K562 (cell line): ENCODE data around the gene RTBDN. TPM values are rescaled to one million over a fixed set of nuclear protein-coding genes. Genes with fewer than 3 reads are reported as not detected.

Source experiments
- ADNP ChIP-seq: fragments of 200-800 bp; sonication (Bioruptor generic); IDR thresholded peaks from 2 replicates; pipeline ENCODE4 v1.6.1; 2016; ENCODE audit warnings: missing genetic modification characterization, missing compliant biosample characterization
- AFF1 ChIP-seq, 2 experiments: fragments of 450-650 bp; IDR thresholded peaks; 2 replicates each; pipeline ENCODE4 v1.6.1; 2018; ENCODE audit warnings: mild to moderate bottlenecking in 2 of 2, low read depth in 1 of 2; ENCODE audit not compliant: partially characterized antibody in 2 of 2
- EGR1 ChIP-seq: fragments of 450-650 bp; conservative IDR thresholded peaks from 2 replicates; pipeline ENCODE4 v1.6.1; 2017; ENCODE audit warnings: mild to moderate bottlenecking
- EHMT2 ChIP-seq: fragments of 450-650 bp; IDR thresholded peaks from 2 replicates; pipeline ENCODE4 v1.6.1; 2018; ENCODE audit warnings: antibody characterized with exemption
- ELK1 ChIP-seq: sonication (generic); formaldehyde crosslinking; IDR thresholded peaks from 2 replicates; pipeline ENCODE4 v1.8.1; 2022; ENCODE audit warnings: missing genetic modification reagents
- FOXP4 ChIP-seq: sonication (generic); formaldehyde crosslinking; IDR thresholded peaks from 2 replicates; pipeline ENCODE4 v1.8.0; 2022; ENCODE audit warnings: mild to moderate bottlenecking, missing genetic modification reagents, borderline replicate concordance
- JUND ChIP-seq, 2 experiments: IDR thresholded peaks; 2 replicates in 1 of 2; 3 replicates in 1 of 2; pipeline ENCODE4 v1.6.1; 2011; ENCODE audit warnings: borderline replicate concordance in 2 of 2, low read depth in 2 of 2, low read length in 2 of 2, improper control_type of control experiment in 1 of 2, missing biosample characterization in 1 of 2, missing genetic modification characterization in 1 of 2, missing genetic modification reagents in 1 of 2
- MCM3 ChIP-seq: fragments of 450-650 bp; IDR thresholded peaks from 2 replicates; pipeline ENCODE4 v1.6.1; 2016
- RBM22 ChIP-seq: fragments of 200-400 bp; formaldehyde crosslinking; IDR thresholded peaks from 2 replicates; pipeline ENCODE4 v1.6.1; 2018; ENCODE audit warnings: low read length, low read depth; ENCODE audit not compliant: poor library complexity, severe bottlenecking
- SIN3B ChIP-seq: fragments of 450-650 bp; IDR thresholded peaks from 2 replicates; pipeline ENCODE4 v1.6.1; 2017; ENCODE audit warnings: low read depth, mild to moderate bottlenecking, moderate library complexity
- SMC3 ChIP-seq: conservative IDR thresholded peaks from 2 replicates; pipeline ENCODE4 v1.6.1; 2011; ENCODE audit warnings: low read depth, low read length, improper control_type of control experiment; ENCODE audit not compliant: insufficient read depth
- USF2 ChIP-seq: sonication (generic); formaldehyde crosslinking; IDR thresholded peaks from 2 replicates; pipeline ENCODE4 v1.5.0; 2020; ENCODE audit warnings: missing genetic modification reagents
- ZKSCAN1 ChIP-seq: fragments of 150-350 bp; IDR thresholded peaks from 2 replicates; pipeline ENCODE4 v1.6.1; 2016; ENCODE audit warnings: low read depth, low read length
- ZNF354B ChIP-seq: fragments of 250-450 bp; sonication (Bioruptor Pico); IDR thresholded peaks from 2 replicates; pipeline ENCODE4 v1.4.0; 2020
- ZNF395 ChIP-seq: fragments of 200-800 bp; sonication (Bioruptor generic); IDR thresholded peaks from 2 replicates; pipeline ENCODE4 v1.6.1; 2017; ENCODE audit warnings: missing genetic modification characterization, missing compliant biosample characterization
- polyA plus RNA-seq, 8 experiments: library from polyadenylated mRNA; depleted of rRNA in 4 of 8; stranded (reverse) in 5 of 8; unstranded in 3 of 8; fragments of >200 nt; fragmentation: Nextera tagmentation in 2 of 8; fragmentation: Illumina TruSeq in 1 of 8; extraction: Ambion mirVana in 2 of 8; extraction: Trizol in 1 of 8; gene quantifications; 2 replicates each; pipeline versions ENCODE4 v1.2.1 to v1.2.3, GENCODE V29; 2011 to 2014; ENCODE audit warnings: inconsistent platforms in 1 of 8, missing spikeins in 1 of 8
- total RNA-seq, 7 experiments: library from RNA; depleted of rRNA in 6 of 7; stranded (reverse); fragments of >200 nt in 6 of 7; fragmentation: Illumina TruSeq in 2 of 7; extraction: Trizol in 2 of 7; gene quantifications; 2 replicates each; pipeline versions ENCODE4 v1.2.1 to v1.2.3, GENCODE V29; 2011 to 2021; ENCODE audit warnings: low replicate concordance in 1 of 7

Gene RTBDN
- total and polyA plus RNA-seq, 9 of the 15 experiments (the other 6 are each of a cell fraction or from before 2014, with no cell fraction given), result 0.20 to 2.3 (median 0.72) TPM; not detected in 1

- TF ChIP-seq FOXP4 (CRISPR knock-in tag), result no peak; the same call in 1 of the 2 replicates
- TF ChIP-seq AFF1 (IDR thresholded peaks at IDR 0.05; ENCODE audit: low read depth in 1 of 2, partially characterized antibody in 2 of 2), result no peak
- TF ChIP-seq USF2 (CRISPR knock-in tag), result peak; percentile 59; the same call in 1 of the 2 replicates
- TF ChIP-seq SMC3, result peak; percentile 91
- peak; percentile 17; the same call in 1 of the 2 replicates for TF ChIP-seq ZKSCAN1
- TF ChIP-seq SIN3B, result no peak
- no peak for TF ChIP-seq EHMT2
- no peak for TF ChIP-seq ADNP (tag)
- TF ChIP-seq ELK1 (CRISPR knock-in tag), result no peak
- TF ChIP-seq ZNF354B (CRISPR knock-in tag), result no peak
- TF ChIP-seq RBM22, result peak; percentile 52
- TF ChIP-seq MCM3, result no peak
- peak; percentile 78 for TF ChIP-seq JUND (IDR thresholded peaks at IDR 0.05; ENCODE audit: borderline replicate concordance, low read depth, low read length)
- TF ChIP-seq JUND (tag; IDR thresholded peaks at IDR 0.05; ENCODE audit: borderline replicate concordance, low read depth, low read length), result no peak
- TF ChIP-seq EGR1, result peak; percentile 41
- TF ChIP-seq ZNF395, result no peak
Observed at GRCh38 chr19:12847159-12848139, 13.1 kb upstream of the RTBDN start (continued).
